ENCODE results near the gene SPATA33.

SPATA33 gene

GRCh38 chr16:89615176-89615575, 42.5 kb upstream of the SPATA33 start:
- no peak overlapping the region for H3K4me3 ChIP-seq (ENCODE audit: low read depth, low read length)
- DNase-seq (ENCODE audit: low read depth) = no peak
- TF ChIP-seq, protein P1, sequence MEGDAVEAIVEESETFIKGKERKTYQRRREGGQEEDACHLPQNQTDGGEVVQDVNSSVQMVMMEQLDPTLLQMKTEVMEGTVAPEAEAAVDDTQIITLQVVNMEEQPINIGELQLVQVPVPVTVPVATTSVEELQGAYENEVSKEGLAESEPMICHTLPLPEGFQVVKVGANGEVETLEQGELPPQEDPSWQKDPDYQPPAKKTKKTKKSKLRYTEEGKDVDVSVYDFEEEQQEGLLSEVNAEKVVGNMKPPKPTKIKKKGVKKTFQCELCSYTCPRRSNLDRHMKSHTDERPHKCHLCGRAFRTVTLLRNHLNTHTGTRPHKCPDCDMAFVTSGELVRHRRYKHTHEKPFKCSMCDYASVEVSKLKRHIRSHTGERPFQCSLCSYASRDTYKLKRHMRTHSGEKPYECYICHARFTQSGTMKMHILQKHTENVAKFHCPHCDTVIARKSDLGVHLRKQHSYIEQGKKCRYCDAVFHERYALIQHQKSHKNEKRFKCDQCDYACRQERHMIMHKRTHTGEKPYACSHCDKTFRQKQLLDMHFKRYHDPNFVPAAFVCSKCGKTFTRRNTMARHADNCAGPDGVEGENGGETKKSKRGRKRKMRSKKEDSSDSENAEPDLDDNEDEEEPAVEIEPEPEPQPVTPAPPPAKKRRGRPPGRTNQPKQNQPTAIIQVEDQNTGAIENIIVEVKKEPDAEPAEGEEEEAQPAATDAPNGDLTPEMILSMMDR (conservative IDR thresholded peaks at IDR 0.05; ENCODE audit: low read depth, low read length) = no peak

- no peak for DNase-seq (ENCODE audit: low read depth)
- TF ChIP-seq, protein P1 (conservative IDR thresholded peaks at IDR 0.05; ENCODE audit: low read depth, low read length) = peak; percentile 79
- no peak overlapping the region for H3K4me3 ChIP-seq (ENCODE audit: low read depth, low read length)
Observed at GRCh38 chr16:89615596-89616090, 42.0 kb upstream of the SPATA33 start.

- no peak overlapping the region for H3K4me3 ChIP-seq (ENCODE audit: low read depth, low read length)
- no peak for DNase-seq (ENCODE audit: low read depth)
- TF ChIP-seq, protein P1 (conservative IDR thresholded peaks at IDR 0.05; ENCODE audit: low read depth, low read length) = no peak
Observed at GRCh38 chr16:89616623-89617022, 41.0 kb upstream of the SPATA33 start.

DNA sequence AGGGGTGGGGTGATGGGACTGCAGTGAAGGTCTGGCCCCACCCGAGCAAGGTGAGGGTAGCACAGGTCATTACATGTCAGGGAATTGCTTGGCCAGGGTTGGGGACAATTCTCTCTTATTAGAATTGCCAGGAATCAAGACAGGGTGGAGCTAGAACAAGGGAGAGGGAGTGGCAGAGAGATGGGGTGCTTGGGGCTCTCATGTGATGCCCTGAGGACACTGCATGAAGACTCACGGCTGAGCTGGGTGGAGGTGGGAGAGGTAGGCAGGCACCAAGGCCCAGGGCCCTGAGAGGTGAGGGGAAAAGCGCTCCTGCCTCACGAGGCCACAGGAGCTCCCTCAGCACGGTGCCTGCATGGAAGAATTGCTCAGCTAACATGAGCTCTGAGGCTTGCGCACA, 40.6 kb upstream of the SPATA33 start:
- TF ChIP-seq, protein P1 (conservative IDR thresholded peaks at IDR 0.05; ENCODE audit: low read depth, low read length) = no peak
- no peak overlapping the region for H3K4me3 ChIP-seq (ENCODE audit: low read depth, low read length)
- DNase-seq (ENCODE audit: low read depth) = no peak

DNA sequence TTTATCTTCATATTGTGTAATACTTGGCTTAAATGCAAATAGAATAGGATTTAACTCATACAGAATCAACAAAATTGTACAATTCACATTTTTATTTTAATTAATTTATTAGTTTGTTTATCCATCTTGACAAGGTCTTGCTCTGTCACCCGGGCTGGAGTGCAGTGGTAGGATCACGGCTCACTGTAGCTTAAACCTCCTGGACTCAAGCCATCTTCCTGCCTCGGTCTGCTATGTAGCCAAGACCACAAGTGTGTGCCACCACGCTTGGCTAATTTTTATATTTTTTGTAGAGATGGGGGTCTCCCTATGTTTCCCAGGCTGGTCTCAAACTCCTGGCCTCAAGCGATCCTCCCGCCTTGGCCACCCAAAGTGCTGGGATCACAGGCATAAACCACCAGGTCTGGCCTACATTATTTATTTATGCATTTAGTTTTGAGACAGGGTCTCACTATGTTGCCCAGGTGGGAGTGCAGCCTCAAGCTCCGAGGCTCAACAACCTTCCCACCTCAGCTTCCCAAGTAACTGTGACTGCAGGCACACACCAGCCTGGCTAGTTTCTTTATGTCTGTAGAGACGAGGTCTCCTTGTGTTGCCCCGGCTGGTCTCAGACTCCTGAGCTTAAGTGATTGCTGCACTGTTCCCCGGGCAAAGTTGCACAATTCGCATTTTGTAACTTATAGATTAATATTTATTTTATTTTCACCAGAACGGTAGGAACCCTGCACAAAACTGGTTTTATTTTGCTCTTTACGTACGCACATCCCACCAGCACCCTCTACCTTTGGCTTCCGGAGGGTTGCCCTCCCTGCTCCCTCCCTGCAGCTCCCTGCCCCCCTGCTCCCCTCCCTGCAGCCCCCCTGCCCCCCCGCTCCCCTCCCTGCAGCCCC, 39.3 kb upstream of the SPATA33 start:
- H3K4me3 ChIP-seq (ENCODE audit: low read depth, low read length) = no peak overlapping the region
- peak; percentile 40 for DNase-seq (ENCODE audit: low read depth)
- TF ChIP-seq, protein P1 (conservative IDR thresholded peaks at IDR 0.05; ENCODE audit: low read depth, low read length) = no peak

GRCh38 chr16:89619840-89620239, 37.8 kb upstream of the SPATA33 start:
- DNase-seq (ENCODE audit: low read depth) = peak; percentile 44

More at GRCh38 chr16:89619840-89620239, 37.8 kb upstream of the SPATA33 start:
- no peak overlapping the region for H3K4me3 ChIP-seq (ENCODE audit: low read depth, low read length)
- TF ChIP-seq, protein P1 (conservative IDR thresholded peaks at IDR 0.05; ENCODE audit: low read depth, low read length) = no peak

All from choroid plexus epithelial cell (primary cell).